Liver (tissue), 9 donors: Measurements from ENCODE around the gene MVP. TPM values are rescaled to one million over a fixed set of nuclear protein-coding genes. Genes with fewer than 3 reads are reported as not detected.

Experiments
- DNase-seq: peaks from one replicate; pipeline ENCODE4 v3.0.0-alpha.2; 2017; ENCODE audit warnings: low spot score
- H3K27ac ChIP-seq, 2 donors: one replicate each; pipeline ENCODE4 v1.7.0; 2013; ENCODE audit warnings: inconsistent platforms in 2 of 2, low read length in 2 of 2, control low read depth in 1 of 2, low read depth in 1 of 2, mild to moderate bottlenecking in 1 of 2
- H3K27me3 ChIP-seq, 4 donors: one replicate each; pipeline versions ENCODE4 v1.6.1 to v1.7.0; 2013; ENCODE audit warnings: low read length in 3 of 4, inconsistent platforms in 1 of 4, mild to moderate bottlenecking in 1 of 4, moderate library complexity in 1 of 4; ENCODE audit not compliant: control insufficient read depth in 4 of 4, insufficient read depth in 4 of 4
- H3K36me3 ChIP-seq, 4 donors: one replicate each; pipeline versions ENCODE4 v1.6.1 to v1.7.0; 2013; ENCODE audit warnings: low read length in 3 of 4, mild to moderate bottlenecking in 3 of 4, low read depth in 1 of 4, moderate library complexity in 1 of 4; ENCODE audit not compliant: control insufficient read depth in 4 of 4, insufficient read depth in 3 of 4
- H3K4me1 ChIP-seq, 4 donors: one replicate each; pipeline versions ENCODE4 v1.6.1 to v1.7.0; 2013; ENCODE audit warnings: low read length in 3 of 4, mild to moderate bottlenecking in 3 of 4, moderate library complexity in 1 of 4; ENCODE audit not compliant: control insufficient read depth in 4 of 4, insufficient read depth in 4 of 4
- H3K4me3 ChIP-seq, 3 donors: one replicate each; pipeline versions ENCODE4 v1.6.1 to v1.7.0; 2013; ENCODE audit warnings: low read length in 3 of 3, control low read depth in 1 of 3, low read depth in 1 of 3, mild to moderate bottlenecking in 1 of 3
- H3K9ac ChIP-seq, 2 donors: one replicate each; pipeline ENCODE4 v1.7.0; 2013; ENCODE audit warnings: low read length in 2 of 2, mild to moderate bottlenecking in 2 of 2, moderate library complexity in 2 of 2, control low read depth in 1 of 2, low read depth in 1 of 2
- H3K9me3 ChIP-seq, 4 donors: one replicate each; pipeline versions ENCODE4 v1.6.1 to v1.7.0; 2013; ENCODE audit warnings: low read length in 3 of 4; ENCODE audit not compliant: control insufficient read depth in 4 of 4
- EGR1 ChIP-seq, 2 donors: IDR thresholded peaks; 2 replicates each; pipeline ENCODE4 v1.6.1; 2016 to 2018; ENCODE audit warnings: antibody characterized with exemption in 2 of 2, low read depth in 2 of 2
- FOXA1 ChIP-seq: IDR thresholded peaks from 2 replicates; pipeline ENCODE4 v1.6.1; 2016; ENCODE audit warnings: antibody characterized with exemption
- FOXA2 ChIP-seq: IDR thresholded peaks from 2 replicates; pipeline ENCODE4 v1.6.1; 2016; ENCODE audit warnings: antibody characterized with exemption
- GABPA ChIP-seq, 2 donors: IDR thresholded peaks in 1 of 2; conservative IDR thresholded peaks in 1 of 2; 2 replicates each; pipeline ENCODE4 v1.6.1; 2016; ENCODE audit warnings: antibody characterized with exemption in 2 of 2, mild to moderate bottlenecking in 1 of 2, moderate library complexity in 1 of 2
- HNF4A ChIP-seq, 2 donors: conservative IDR thresholded peaks; 2 replicates each; pipeline ENCODE4 v1.6.1; 2016; ENCODE audit warnings: antibody characterized with exemption in 2 of 2, mild to moderate bottlenecking in 2 of 2
- HNF4G ChIP-seq: IDR thresholded peaks from 2 replicates; pipeline ENCODE4 v1.6.1; 2016; ENCODE audit warnings: antibody characterized with exemption
- JUND ChIP-seq, 2 donors: IDR thresholded peaks; 2 replicates each; pipeline ENCODE4 v1.6.1; 2016; ENCODE audit warnings: antibody characterized with exemption in 2 of 2
- NR2F2 ChIP-seq: IDR thresholded peaks from 2 replicates; pipeline ENCODE4 v1.6.1; 2016; ENCODE audit warnings: antibody characterized with exemption
- RAD21 ChIP-seq, 2 donors: IDR thresholded peaks; 2 replicates each; pipeline ENCODE4 v1.6.1; 2016; ENCODE audit warnings: antibody characterized with exemption in 2 of 2, mild to moderate bottlenecking in 2 of 2
- RXRA ChIP-seq, 2 donors: IDR thresholded peaks; 2 replicates each; pipeline ENCODE4 v1.6.1; 2017 to 2018; ENCODE audit warnings: antibody characterized with exemption in 2 of 2, mild to moderate bottlenecking in 1 of 2
- TAF1 ChIP-seq: conservative IDR thresholded peaks from 2 replicates; pipeline ENCODE4 v1.6.1; 2016; ENCODE audit warnings: antibody characterized with exemption, mild to moderate bottlenecking
- YY1 ChIP-seq: IDR thresholded peaks from 2 replicates; pipeline ENCODE4 v1.6.1; 2016; ENCODE audit warnings: antibody characterized with exemption, mild to moderate bottlenecking
- WGBS: extraction: QIAGEN DNeasy Blood & Tissue Kit; methylation state at CpG from one replicate; pipeline ENCODE4 v1.1.7; 2013; 5-methylcytosine and 5-hydroxymethylcytosine counted together
- polyA plus RNA-seq, 2 donors: library from polyadenylated mRNA; stranded (reverse) in 1 of 2; unstranded in 1 of 2; fragments of 200-250 nt in 1 of 2; fragments of >200 nt in 1 of 2; fragmentation: Nextera tagmentation in 1 of 2; extraction: Ambion mirVana in 1 of 2; gene quantifications; one replicate each; pipeline versions ENCODE4 v1.2.1 to v1.2.3, GENCODE V29; 2013 to 2015
- total RNA-seq, 2 donors: library from RNA; depleted of rRNA; stranded (reverse); fragments of >200 nt; gene quantifications; one replicate each; pipeline ENCODE4 v1.2.3, GENCODE V29; 2014
- TF ChIP-seq, protein P1 (sequence below): IDR thresholded peaks from 2 replicates; pipeline ENCODE4 v1.6.1; 2016; ENCODE audit warnings: antibody characterized with exemption
- TF ChIP-seq, protein P2 (sequence below): fragments of 150-350 bp; IDR thresholded peaks from 2 replicates; pipeline ENCODE4 v1.5.1; 2017; ENCODE audit warnings: improper control_type of control experiment, low read depth, low read length; ENCODE audit not compliant: missing input control
- TF ChIP-seq, protein P3 (sequence below): IDR thresholded peaks from 2 replicates; pipeline ENCODE4 v1.6.1; 2016; ENCODE audit warnings: antibody characterized with exemption
- TF ChIP-seq, protein P4 (sequence below): IDR thresholded peaks from 2 replicates; pipeline ENCODE4 v1.6.1; 2016; ENCODE audit warnings: antibody characterized with exemption, mild to moderate bottlenecking
- TF ChIP-seq, protein P5 (sequence below): IDR thresholded peaks from 2 replicates; pipeline ENCODE4 v1.6.1; 2016; ENCODE audit warnings: antibody characterized with exemption
- donor health status: healthy.
- donor health status: healthy.
- donor health status: healthy.
- donor health status: healthy.
- donor health status: healthy.

Gene MVP
- total and polyA plus RNA-seq, 4 donors: 30.7 to 78.4 (median 50.7) TPM

DNA sequence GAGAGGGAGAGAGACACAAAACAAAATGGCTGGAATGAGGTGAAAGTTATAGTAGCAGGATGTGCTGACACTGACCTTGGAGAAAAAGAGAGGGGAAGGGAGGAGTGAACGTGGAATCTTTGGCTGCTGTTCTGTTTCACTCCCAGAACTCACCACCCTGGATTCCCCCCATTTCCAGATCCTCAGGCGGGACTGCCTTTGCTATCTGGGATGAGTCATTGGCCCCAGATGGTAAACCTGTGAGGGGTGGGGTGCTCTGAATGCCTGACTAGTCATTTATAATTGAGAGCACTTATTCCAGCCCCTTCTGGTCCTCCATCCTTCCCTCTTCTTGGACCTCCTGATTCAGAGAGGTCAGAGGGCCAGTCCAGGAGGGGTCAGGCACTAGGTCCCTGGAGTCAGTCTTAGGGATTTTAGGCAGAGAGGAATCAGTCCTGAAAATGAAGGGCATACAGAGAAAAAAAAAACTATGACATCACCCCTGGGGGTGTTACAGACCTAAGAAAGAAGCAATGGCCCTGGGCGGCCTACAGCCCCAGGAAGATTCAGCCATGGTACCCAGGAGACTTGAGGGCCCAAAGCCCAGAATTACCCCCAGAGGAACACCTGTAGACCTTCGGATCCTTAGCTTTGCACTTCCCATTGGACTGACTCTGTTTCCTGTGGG lies 44.4 kb upstream of the MVP start:
- Histone ChIP-seq H3K27me3 (no peaks in the 10 kb centered on the region), H3K9ac (no peak overlapping the region), H3K4me3 (no peak overlapping the region), H3K36me3 (no peaks in the 10 kb centered on the region), H3K27ac (no peak overlapping the region), H3K4me1 (peaks cover 0 to 4% (median 4%) of the 10 kb centered on the region in 4 donors), H3K9me3 (no peaks in the 10 kb centered on the region)
- no peak for DNase-seq
- 89% methylated on average over 4 of the region's 4 CpGs for WGBS
- TF ChIP-seq FOXA1 (no peak), JUND (IDR thresholded peaks at IDR 0.05) (no peak), NR2F2 (no peak), GABPA (IDR thresholded peaks at IDR 0.05 in 1 of 2, conservative IDR thresholded peaks at IDR 0.05 in 1 of 2) (no peak)
- TF ChIP-seq, protein P1, sequence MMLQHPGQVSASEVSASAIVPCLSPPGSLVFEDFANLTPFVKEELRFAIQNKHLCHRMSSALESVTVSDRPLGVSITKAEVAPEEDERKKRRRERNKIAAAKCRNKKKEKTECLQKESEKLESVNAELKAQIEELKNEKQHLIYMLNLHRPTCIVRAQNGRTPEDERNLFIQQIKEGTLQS: no peak
- TF ChIP-seq, protein P2, sequence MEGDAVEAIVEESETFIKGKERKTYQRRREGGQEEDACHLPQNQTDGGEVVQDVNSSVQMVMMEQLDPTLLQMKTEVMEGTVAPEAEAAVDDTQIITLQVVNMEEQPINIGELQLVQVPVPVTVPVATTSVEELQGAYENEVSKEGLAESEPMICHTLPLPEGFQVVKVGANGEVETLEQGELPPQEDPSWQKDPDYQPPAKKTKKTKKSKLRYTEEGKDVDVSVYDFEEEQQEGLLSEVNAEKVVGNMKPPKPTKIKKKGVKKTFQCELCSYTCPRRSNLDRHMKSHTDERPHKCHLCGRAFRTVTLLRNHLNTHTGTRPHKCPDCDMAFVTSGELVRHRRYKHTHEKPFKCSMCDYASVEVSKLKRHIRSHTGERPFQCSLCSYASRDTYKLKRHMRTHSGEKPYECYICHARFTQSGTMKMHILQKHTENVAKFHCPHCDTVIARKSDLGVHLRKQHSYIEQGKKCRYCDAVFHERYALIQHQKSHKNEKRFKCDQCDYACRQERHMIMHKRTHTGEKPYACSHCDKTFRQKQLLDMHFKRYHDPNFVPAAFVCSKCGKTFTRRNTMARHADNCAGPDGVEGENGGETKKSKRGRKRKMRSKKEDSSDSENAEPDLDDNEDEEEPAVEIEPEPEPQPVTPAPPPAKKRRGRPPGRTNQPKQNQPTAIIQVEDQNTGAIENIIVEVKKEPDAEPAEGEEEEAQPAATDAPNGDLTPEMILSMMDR: no peak

DNA sequence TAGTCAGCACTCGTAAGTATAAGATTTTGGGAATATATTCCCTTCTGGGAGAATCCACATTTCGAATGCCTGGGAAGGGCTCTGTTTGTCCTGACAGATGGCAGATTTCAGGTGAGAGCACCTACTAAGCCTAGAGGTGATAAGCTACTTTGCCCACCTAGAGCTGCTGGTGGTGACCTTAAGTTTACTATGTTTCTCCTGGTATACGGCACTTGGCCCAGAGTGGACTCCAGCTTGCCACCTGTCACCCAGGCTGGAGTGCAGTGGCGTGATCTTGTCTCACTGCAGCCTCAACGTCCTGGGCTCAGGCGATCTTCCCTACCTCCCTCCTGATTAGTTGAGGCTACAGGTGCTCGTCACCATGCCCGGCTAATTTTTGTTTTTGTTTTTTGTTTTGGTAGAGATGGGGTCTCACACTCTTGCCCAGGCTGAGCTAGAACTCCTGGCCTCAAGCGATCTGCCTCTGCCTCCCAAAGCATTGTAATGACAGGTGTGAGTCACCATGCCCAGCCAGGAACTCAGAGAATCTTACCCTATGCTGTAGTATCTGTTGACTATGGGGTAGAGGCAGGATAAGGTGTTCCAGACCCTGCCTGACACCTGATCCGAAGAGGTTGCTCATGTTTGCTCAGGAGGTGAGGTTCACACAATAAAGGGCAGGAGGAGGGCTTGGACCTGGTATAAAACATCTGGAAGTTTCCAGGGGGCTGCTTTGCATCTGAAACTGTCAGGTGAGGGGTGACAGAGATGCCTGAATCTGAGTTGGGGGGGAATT lies 42.5 kb upstream of the MVP start, which contains the start of gene ZG16:
Gene ZG16 (plus strand): TSS at position 681 of the 775 bp plus-strand sequence. CDS start 1,011 bp downstream, outside the sequence.
- no peak for DNase-seq
- Histone ChIP-seq H3K9me3 (no peaks in the 10 kb centered on the region), H3K4me1 (no peaks in the 10 kb centered on the region), H3K9ac (no peak within 1 kb of the TSS), H3K27me3 (no peaks in the 10 kb centered on the region), H3K27ac (no peak within 1 kb of the TSS), H3K4me3 (no peak within 1 kb of the TSS), H3K36me3 (no peaks in the 10 kb centered on the region)
- no peak for TF ChIP-seq NR2F2
- TF ChIP-seq FOXA2: no peak
- TF ChIP-seq, protein P3, sequence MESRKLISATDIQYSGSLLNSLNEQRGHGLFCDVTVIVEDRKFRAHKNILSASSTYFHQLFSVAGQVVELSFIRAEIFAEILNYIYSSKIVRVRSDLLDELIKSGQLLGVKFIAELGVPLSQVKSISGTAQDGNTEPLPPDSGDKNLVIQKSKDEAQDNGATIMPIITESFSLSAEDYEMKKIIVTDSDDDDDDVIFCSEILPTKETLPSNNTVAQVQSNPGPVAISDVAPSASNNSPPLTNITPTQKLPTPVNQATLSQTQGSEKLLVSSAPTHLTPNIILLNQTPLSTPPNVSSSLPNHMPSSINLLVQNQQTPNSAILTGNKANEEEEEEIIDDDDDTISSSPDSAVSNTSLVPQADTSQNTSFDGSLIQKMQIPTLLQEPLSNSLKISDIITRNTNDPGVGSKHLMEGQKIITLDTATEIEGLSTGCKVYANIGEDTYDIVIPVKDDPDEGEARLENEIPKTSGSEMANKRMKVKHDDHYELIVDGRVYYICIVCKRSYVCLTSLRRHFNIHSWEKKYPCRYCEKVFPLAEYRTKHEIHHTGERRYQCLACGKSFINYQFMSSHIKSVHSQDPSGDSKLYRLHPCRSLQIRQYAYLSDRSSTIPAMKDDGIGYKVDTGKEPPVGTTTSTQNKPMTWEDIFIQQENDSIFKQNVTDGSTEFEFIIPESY: no peak
- no peak for TF ChIP-seq HNF4A (conservative IDR thresholded peaks at IDR 0.05)
- TF ChIP-seq, protein P4, sequence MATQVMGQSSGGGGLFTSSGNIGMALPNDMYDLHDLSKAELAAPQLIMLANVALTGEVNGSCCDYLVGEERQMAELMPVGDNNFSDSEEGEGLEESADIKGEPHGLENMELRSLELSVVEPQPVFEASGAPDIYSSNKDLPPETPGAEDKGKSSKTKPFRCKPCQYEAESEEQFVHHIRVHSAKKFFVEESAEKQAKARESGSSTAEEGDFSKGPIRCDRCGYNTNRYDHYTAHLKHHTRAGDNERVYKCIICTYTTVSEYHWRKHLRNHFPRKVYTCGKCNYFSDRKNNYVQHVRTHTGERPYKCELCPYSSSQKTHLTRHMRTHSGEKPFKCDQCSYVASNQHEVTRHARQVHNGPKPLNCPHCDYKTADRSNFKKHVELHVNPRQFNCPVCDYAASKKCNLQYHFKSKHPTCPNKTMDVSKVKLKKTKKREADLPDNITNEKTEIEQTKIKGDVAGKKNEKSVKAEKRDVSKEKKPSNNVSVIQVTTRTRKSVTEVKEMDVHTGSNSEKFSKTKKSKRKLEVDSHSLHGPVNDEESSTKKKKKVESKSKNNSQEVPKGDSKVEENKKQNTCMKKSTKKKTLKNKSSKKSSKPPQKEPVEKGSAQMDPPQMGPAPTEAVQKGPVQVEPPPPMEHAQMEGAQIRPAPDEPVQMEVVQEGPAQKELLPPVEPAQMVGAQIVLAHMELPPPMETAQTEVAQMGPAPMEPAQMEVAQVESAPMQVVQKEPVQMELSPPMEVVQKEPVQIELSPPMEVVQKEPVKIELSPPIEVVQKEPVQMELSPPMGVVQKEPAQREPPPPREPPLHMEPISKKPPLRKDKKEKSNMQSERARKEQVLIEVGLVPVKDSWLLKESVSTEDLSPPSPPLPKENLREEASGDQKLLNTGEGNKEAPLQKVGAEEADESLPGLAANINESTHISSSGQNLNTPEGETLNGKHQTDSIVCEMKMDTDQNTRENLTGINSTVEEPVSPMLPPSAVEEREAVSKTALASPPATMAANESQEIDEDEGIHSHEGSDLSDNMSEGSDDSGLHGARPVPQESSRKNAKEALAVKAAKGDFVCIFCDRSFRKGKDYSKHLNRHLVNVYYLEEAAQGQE: no peak
- no peak for TF ChIP-seq YY1
- TF ChIP-seq TAF1: no peak
- no peak for TF ChIP-seq JUND (IDR thresholded peaks at IDR 0.05)
- TF ChIP-seq, protein P1: no peak
- no peak for TF ChIP-seq HNF4G
- TF ChIP-seq RXRA (IDR thresholded peaks at IDR 0.05): no peak
- TF ChIP-seq, protein P5, sequence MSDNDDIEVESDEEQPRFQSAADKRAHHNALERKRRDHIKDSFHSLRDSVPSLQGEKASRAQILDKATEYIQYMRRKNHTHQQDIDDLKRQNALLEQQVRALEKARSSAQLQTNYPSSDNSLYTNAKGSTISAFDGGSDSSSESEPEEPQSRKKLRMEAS: no peak
- no peak for TF ChIP-seq EGR1 (IDR thresholded peaks at IDR 0.05; ENCODE audit: low read depth in 2 of 2)
- TF ChIP-seq GABPA (IDR thresholded peaks at IDR 0.05 in 1 of 2, conservative IDR thresholded peaks at IDR 0.05 in 1 of 2): no peak
- no peak for TF ChIP-seq RAD21 (IDR thresholded peaks at IDR 0.05)
- WGBS: 81% methylated on average over 10 of the region's 10 CpGs
